Osteoblast (primary cell): ENCODE results near the gene MYOZ3. TPM values are rescaled to one million over a fixed set of nuclear protein-coding genes. Genes with fewer than 3 reads are reported as not detected.

Source experiments
- DNase-seq: peaks from one replicate; pipeline ENCODE4 v3.0.0; 2011; ENCODE audit warnings: low spot score, mixed read lengths; ENCODE audit not compliant: insufficient read length; ENCODE audit errors: missing footprints
- H2AFZ ChIP-seq: 2 replicates; pipeline ENCODE4 v1.6.0; 2011; ENCODE audit warnings: mild to moderate bottlenecking, low read length
- H3K27ac ChIP-seq: 2 replicates; pipeline ENCODE4 v1.5.1; 2011; ENCODE audit warnings: mild to moderate bottlenecking, low read depth, low read length, moderate library complexity
- H3K27me3 ChIP-seq: 2 replicates; pipeline ENCODE4 v1.6.0; 2012; ENCODE audit warnings: mild to moderate bottlenecking, control low read depth, inconsistent platforms, low read length, moderate library complexity; ENCODE audit not compliant: insufficient read depth
- H3K36me3 ChIP-seq: 2 replicates; pipeline ENCODE4 v1.5.1; 2011; ENCODE audit warnings: mild to moderate bottlenecking, low read length, control low read depth, moderate library complexity; ENCODE audit not compliant: insufficient read depth
- H3K4me1 ChIP-seq: 2 replicates; pipeline ENCODE4 v1.5.1; 2011; ENCODE audit warnings: mild to moderate bottlenecking, low read length, control low read depth, moderate library complexity; ENCODE audit not compliant: insufficient read depth
- H3K4me2 ChIP-seq: 2 replicates; pipeline ENCODE4 v1.6.0; 2011; ENCODE audit warnings: mild to moderate bottlenecking, low read length; ENCODE audit not compliant: insufficient read depth
- H3K4me3 ChIP-seq: fragments of 200-600 bp; sonication (generic); 3 replicates; pipeline ENCODE4 v1.5.1; 2012; ENCODE audit warnings: mild to moderate bottlenecking, low read length, inconsistent platforms; ENCODE audit not compliant: insufficient read depth
- H3K79me2 ChIP-seq: 2 replicates; pipeline ENCODE4 v1.6.0; 2012; ENCODE audit warnings: mild to moderate bottlenecking, low read length, control low read depth, inconsistent platforms; ENCODE audit not compliant: insufficient read depth
- H3K9me3 ChIP-seq: 2 replicates; pipeline ENCODE4 v1.5.1; 2011; ENCODE audit warnings: low read depth, low read length, control low read depth
- H4K20me1 ChIP-seq: 2 replicates; pipeline ENCODE4 v1.6.0; 2012; ENCODE audit warnings: mild to moderate bottlenecking, low read length, control low read depth; ENCODE audit not compliant: insufficient read depth
- total RNA-seq: library from RNA; depleted of rRNA; stranded (reverse); fragments of >200 nt; gene quantifications from 2 replicates; pipeline ENCODE4 v1.2.3, GENCODE V29; 2012
- TF ChIP-seq, protein P1 (sequence below): IDR thresholded peaks from 2 replicates; pipeline ENCODE4 v1.5.1; 2011; ENCODE audit warnings: mild to moderate bottlenecking, low read depth, low read length, moderate library complexity; ENCODE audit errors: extremely low read depth

The MYOZ3 gene
- total RNA-seq, 1 donor = under 0.01 TPM

DNA sequence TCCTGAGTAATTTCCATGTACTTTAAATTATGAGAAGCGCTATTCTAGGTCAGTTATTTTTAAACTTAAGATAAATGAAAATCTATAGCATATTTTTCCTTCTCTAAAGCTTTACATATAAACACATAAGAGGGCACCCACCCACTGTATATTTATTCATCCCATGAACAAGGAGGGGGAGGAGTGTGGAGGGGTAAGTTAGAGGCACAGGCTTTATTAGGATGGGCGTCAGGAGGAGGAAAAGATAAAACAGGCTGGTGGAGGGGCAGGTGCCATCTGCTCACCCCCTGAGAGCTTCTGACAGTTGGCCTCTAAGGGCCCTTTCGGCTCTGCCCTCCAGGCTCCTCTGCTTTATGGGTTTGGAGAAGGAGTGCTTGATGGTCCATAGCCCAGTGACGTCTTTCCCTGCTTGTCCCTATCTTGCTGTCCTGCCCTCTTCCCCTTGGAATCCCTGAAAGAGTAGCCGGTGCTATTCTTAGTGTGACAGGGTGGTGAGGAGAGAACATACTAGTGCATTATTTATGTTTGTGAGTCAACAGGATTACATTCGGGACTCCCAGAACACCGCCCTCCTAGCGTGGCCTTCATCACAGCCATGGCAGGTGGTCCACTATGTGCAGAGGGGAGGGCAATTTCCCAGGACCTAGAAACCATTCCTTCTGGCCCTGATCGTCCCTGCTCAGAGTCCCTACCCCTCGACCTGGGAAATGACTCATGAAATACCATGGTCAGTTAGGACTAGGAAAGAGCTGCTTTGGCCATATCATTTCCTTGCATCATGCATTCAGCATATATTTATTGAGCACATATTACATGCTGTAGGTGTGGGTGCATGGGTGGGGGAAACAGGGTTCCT is 28.5 kb upstream of the MYOZ3 start:
- TF ChIP-seq, protein P1, sequence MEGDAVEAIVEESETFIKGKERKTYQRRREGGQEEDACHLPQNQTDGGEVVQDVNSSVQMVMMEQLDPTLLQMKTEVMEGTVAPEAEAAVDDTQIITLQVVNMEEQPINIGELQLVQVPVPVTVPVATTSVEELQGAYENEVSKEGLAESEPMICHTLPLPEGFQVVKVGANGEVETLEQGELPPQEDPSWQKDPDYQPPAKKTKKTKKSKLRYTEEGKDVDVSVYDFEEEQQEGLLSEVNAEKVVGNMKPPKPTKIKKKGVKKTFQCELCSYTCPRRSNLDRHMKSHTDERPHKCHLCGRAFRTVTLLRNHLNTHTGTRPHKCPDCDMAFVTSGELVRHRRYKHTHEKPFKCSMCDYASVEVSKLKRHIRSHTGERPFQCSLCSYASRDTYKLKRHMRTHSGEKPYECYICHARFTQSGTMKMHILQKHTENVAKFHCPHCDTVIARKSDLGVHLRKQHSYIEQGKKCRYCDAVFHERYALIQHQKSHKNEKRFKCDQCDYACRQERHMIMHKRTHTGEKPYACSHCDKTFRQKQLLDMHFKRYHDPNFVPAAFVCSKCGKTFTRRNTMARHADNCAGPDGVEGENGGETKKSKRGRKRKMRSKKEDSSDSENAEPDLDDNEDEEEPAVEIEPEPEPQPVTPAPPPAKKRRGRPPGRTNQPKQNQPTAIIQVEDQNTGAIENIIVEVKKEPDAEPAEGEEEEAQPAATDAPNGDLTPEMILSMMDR = no peak
- Histone ChIP-seq H4K20me1 (no peaks in the 10 kb centered on the region), H3K27ac (no peak overlapping the region)

DNA sequence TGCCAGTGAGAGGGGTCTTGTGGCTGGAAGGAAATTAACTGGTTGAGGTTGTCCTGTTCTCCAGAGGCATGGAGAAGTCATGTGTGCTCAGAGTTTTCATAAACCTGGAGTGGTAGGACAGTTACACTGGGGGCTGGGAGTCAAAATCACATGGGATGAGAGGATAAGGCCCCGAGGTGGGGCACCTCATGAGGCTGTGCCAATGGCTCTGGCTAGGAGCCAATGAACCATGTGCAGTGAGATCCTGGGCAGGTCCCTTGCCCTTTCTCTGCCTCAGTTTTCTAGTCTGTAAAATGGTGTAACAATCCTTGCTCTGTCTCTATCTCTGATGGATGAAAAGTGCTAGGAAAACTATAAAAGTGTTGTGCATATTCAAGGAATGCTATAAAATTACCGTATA is 27.6 kb upstream of the MYOZ3 start:
- H3K4me2 ChIP-seq = no peak overlapping the region
- no peaks in the 10 kb centered on the region for H3K27me3 ChIP-seq
- no peaks in the 10 kb centered on the region for H4K20me1 ChIP-seq
- H2AFZ ChIP-seq = no peak overlapping the region
- H3K27ac ChIP-seq = no peak overlapping the region
- H3K36me3 ChIP-seq = no peaks in the 10 kb centered on the region
- H3K79me2 ChIP-seq = no peaks in the 10 kb centered on the region
- peak; percentile 87 for DNase-seq
- peaks cover 34% of the 10 kb centered on the region for H3K4me1 ChIP-seq
- TF ChIP-seq, protein P1 = no peak
- no peak overlapping the region for H3K4me3 ChIP-seq
- no peaks in the 10 kb centered on the region for H3K9me3 ChIP-seq

More for the DNA sequence above, 28.5 kb upstream of the MYOZ3 start:
- peak; percentile 73 for DNase-seq
- Histone ChIP-seq H3K4me3 (no peak overlapping the region), H3K9me3 (no peaks in the 10 kb centered on the region), H2AFZ (no peak overlapping the region), H3K79me2 (no peaks in the 10 kb centered on the region), H3K4me2 (no peak overlapping the region), H3K36me3 (no peaks in the 10 kb centered on the region), H3K4me1 (peaks cover 31% of the 10 kb centered on the region), H3K27me3 (no peaks in the 10 kb centered on the region)

DNA sequence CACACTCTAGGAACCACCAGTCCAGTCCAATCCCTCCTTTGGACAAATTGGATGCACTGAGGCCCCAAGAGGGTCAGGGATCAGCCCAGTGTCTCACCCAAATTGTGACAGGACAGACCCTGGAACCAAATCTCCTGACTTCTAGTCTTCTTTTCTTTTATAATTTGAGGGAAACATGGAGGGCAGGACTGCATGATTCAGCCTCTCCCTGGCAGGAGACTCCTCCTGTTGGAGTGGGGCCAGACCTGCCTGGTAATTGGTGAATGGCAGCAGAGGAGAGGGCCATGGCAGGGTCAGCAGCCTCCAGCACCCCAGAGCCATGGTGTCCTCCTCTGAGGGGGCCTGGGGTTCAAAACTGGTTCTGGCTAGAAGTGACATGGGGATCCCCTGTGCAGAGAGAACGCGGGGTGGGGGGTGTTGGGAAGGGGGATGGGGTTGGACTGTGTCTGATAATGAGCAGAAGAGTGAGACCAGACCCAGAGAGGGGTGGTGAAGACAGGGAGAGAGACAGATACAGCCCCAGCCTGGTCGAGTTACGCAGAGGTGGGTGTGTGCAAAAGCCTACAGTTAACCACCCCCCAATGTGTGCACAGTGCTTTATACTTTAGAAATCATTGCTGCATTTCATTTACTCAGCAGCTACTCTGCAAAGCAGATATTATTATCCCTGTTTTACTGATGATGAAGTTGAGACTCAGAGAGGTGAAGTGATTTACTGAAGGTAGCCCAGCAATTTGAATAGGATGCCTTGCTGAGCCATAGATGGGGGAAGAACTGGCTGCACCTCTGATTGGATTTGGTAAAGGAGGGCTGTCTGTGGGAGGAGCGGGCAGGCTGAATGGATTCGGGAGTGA is 24.4 kb upstream of the MYOZ3 start:
- Histone ChIP-seq H2AFZ (peak overlapping the region; percentile 8), H4K20me1 (peaks cover 3% of the 10 kb centered on the region), H3K4me1 (peaks cover 58% of the 10 kb centered on the region), H3K27ac (peak overlapping the region; percentile 37), H3K4me3 (no peak overlapping the region), H3K4me2 (peak overlapping the region; percentile 15), H3K36me3 (no peaks in the 10 kb centered on the region), H3K79me2 (no peaks in the 10 kb centered on the region), H3K27me3 (no peaks in the 10 kb centered on the region), H3K9me3 (no peaks in the 10 kb centered on the region)
- TF ChIP-seq, protein P1 = no peak
- DNase-seq = peak; percentile 89
